ENCODE data around the gene PRDM11. TPM values are rescaled to one million over a fixed set of nuclear protein-coding genes. Genes with fewer than 3 reads are reported as not detected.

PRDM11 gene
- total and polyA plus RNA-seq, 7 donors = 2.3 to 14.2 (median 7.2) TPM

DNA sequence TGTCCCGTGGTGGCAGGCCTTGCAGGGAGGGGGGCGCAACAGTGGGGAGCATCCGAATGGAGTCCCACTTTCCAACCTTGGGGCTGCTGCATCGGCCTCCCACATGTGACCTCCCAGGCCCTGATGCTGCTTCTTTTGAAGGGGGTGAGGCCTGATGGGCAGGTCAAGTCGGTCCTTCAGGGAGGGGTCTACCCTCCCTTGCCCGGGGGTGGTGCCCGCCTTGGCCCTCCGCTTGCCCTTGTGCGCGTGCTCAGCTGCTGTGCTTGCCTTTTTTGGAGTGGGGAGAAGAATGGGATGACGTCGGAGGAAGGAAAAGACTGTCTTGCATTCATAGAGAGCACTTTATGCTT lies 66.9 kb downstream of the PRDM11 start:
- Histone ChIP-seq H3K4me1 (peaks cover 28% of the 10 kb centered on the region), H3K27me3 (ENCODE audit: insufficient read depth in 3 of 3, low read length in 2 of 3) (no peaks in the 10 kb centered on the region), H3K4me3 (no peak overlapping the region), H3K36me3 (ENCODE audit: insufficient read depth in 1 of 2, low read depth in 1 of 2) (peaks cover 0 to 8% of the 10 kb centered on the region in 2 donors), H3K9me3 (no peaks in the 10 kb centered on the region), H3K27ac (no peak overlapping the region)
- TF ChIP-seq, protein P1, sequence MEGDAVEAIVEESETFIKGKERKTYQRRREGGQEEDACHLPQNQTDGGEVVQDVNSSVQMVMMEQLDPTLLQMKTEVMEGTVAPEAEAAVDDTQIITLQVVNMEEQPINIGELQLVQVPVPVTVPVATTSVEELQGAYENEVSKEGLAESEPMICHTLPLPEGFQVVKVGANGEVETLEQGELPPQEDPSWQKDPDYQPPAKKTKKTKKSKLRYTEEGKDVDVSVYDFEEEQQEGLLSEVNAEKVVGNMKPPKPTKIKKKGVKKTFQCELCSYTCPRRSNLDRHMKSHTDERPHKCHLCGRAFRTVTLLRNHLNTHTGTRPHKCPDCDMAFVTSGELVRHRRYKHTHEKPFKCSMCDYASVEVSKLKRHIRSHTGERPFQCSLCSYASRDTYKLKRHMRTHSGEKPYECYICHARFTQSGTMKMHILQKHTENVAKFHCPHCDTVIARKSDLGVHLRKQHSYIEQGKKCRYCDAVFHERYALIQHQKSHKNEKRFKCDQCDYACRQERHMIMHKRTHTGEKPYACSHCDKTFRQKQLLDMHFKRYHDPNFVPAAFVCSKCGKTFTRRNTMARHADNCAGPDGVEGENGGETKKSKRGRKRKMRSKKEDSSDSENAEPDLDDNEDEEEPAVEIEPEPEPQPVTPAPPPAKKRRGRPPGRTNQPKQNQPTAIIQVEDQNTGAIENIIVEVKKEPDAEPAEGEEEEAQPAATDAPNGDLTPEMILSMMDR (IDR thresholded peaks at IDR 0.05) = no peak
- WGBS, 3 donors = 65 to 84% (median 79%) methylated on average over 11 to 12 of the region's 12 CpGs
- intact Hi-C loops (cut with DNase I) = no loop called here
- DNase-seq (no peak), ATAC-seq (no peak)

DNA sequence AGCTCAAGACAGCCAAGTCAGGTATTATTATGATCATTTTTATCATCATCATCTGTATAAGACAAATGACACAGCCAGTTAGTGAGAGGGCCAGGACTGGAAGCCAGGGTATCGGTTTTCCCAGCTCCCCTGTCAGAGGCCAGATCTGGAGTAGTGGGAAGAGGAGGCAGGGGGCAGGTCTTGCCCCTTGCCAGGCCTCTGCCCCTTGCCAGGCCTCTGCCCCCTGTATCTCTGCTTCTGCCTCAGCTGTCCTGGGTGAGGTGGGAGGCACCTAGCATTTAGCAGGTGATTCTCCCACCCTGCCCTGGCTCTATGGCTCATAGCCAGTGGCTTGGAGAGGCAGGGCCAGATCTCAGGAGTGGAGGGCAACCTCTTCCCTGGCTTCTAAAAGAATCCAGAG lies 67.3 kb downstream of the PRDM11 start:
- 38 to 78% (median 49%) methylated on average over 1 of the region's 1 CpG for WGBS, 3 donors
- peak overlapping the region; percentile 66 for H3K27ac ChIP-seq

DNA sequence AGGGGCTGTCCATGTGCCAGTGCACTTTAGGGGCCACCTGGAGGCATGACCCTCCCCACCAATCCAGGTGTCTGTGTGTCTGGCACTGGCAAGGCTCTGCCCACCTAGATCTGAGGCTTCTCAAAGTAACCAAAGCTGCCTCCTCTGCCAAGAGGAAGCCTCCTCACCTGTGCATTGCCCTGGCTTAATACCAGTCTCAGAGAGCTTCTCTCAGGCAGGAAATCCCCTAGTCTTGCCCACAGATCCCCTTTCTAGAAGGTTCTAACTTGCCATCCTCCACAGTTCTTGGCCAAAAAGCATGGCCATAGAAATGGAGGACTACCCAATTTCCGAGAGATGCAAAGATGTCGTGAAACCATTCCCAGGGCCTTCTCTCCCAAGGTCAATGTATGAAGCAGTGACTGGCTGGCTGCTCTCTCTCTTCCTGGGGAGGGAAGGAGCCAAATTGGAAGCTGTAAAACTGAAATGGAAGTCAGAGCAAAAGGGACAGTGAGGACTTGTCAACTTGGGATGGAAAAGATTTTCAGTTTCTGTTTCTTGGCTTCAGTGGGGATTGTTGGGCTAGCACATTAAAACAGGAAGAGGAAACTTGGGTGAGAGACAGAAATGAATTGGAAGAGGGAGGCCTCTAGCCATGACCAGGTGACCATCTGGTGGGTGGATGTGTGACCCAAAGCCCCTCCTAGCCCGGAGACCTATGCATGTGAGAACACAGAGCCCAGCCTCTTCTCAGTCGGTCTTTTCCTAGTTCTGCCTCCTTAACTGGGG lies 68.8 kb downstream of the PRDM11 start:
- H3K27me3 ChIP-seq (ENCODE audit: insufficient read depth in 3 of 3, low read length in 2 of 3) = no peaks in the 10 kb centered on the region
- H3K9me3 ChIP-seq = no peaks in the 10 kb centered on the region
- WGBS, 3 donors = 73 to 86% (median 77%) methylated on average over 4 of the region's 4 CpGs
- H3K36me3 ChIP-seq (ENCODE audit: insufficient read depth in 1 of 2, low read depth in 1 of 2) = peaks cover 0 to 8% of the 10 kb centered on the region in 2 donors
- DNase-seq (no peak), ATAC-seq (no peak)
- H3K4me3 ChIP-seq = no peak overlapping the region
- TF ChIP-seq, protein P1 (IDR thresholded peaks at IDR 0.05) = no peak
- intact Hi-C loops (cut with DNase I) = no loop called here
- H3K4me1 ChIP-seq = peaks cover 15% of the 10 kb centered on the region
- no peak overlapping the region for H3K27ac ChIP-seq

More for the DNA sequence above, 67.3 kb downstream of the PRDM11 start:
- TF ChIP-seq, protein P1 (IDR thresholded peaks at IDR 0.05) = no peak
- Histone ChIP-seq H3K9me3 (no peaks in the 10 kb centered on the region), H3K36me3 (ENCODE audit: insufficient read depth in 1 of 2, low read depth in 1 of 2) (peaks cover 0 to 8% of the 10 kb centered on the region in 2 donors), H3K4me1 (peaks cover 28% of the 10 kb centered on the region), H3K4me3 (no peak overlapping the region), H3K27me3 (ENCODE audit: insufficient read depth in 3 of 3, low read length in 2 of 3) (no peaks in the 10 kb centered on the region)
- intact Hi-C loops (cut with DNase I) = no loop called here
- DNase-seq (peak in 1 of 2 donors; percentile 59), ATAC-seq (peak in 1 of 4 donors; percentile 27)

DNA sequence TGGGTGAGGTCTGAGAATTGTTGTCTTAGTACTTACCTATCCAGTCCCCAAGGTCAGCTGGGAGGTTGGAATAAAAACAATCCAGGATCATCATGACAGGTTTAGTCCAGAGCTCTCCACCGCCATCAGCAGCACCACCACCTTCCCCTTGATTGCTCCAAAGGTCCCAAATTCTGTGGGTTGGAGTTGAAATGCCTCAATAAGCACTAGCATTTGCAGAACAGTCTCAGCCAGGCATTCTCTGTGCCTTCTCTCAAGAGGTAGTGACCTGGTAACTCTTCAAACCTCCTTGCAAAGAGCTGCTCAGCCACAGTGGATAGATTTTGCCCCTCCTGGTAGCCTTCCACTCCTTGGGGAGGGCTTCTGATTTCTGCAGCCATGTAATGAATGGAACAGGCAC lies 69.6 kb downstream of the PRDM11 start:
- intact Hi-C loops (cut with DNase I) = no loop called here
- WGBS, 3 donors = 91 to 96% (median 94%) methylated on average over 1 of the region's 1 CpG
- Histone ChIP-seq H3K9me3 (no peaks in the 10 kb centered on the region), H3K4me1 (peaks cover 11% of the 10 kb centered on the region), H3K27ac (no peak overlapping the region), H3K36me3 (ENCODE audit: insufficient read depth in 1 of 2, low read depth in 1 of 2) (peaks cover 0 to 8% of the 10 kb centered on the region in 2 donors), H3K27me3 (ENCODE audit: insufficient read depth in 3 of 3, low read length in 2 of 3) (no peaks in the 10 kb centered on the region), H3K4me3 (no peak overlapping the region)
- ATAC-seq (no peak), DNase-seq (no peak)
- TF ChIP-seq, protein P1 (IDR thresholded peaks at IDR 0.05) = no peak

All from psoas muscle (tissue), 8 donors.